NCI-H446 (cell line): ENCODE data around the gene B3GNT9.

Experiments
- DNase-seq, 2 experiments: peaks; one replicate each; lab custom pipeline; 2025; lab: John Stamatoyannopoulos, UW

B3GNT9 gene

DNA sequence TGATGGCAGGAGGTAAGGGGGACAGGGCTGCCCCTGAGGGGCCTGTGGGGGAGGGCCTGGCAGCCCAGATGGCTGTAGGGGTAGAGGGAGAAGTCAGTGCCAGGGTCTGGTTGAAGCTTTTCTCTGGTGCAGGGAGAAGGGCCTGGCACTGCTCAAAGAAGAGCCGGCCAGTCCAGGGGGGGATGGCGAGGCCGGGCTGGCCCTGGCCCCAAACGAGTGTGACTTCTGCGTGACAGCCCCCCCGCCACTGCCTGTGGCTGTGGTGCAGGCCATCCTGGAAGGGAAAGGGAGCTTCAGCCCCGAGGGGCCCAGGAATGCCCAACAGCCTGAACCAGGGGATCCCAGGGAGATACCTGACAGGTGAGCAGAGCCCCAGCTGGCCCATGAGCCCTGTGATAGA, 16.8 kb upstream of the B3GNT9 start:
- DNase-seq, result no peak

DNA sequence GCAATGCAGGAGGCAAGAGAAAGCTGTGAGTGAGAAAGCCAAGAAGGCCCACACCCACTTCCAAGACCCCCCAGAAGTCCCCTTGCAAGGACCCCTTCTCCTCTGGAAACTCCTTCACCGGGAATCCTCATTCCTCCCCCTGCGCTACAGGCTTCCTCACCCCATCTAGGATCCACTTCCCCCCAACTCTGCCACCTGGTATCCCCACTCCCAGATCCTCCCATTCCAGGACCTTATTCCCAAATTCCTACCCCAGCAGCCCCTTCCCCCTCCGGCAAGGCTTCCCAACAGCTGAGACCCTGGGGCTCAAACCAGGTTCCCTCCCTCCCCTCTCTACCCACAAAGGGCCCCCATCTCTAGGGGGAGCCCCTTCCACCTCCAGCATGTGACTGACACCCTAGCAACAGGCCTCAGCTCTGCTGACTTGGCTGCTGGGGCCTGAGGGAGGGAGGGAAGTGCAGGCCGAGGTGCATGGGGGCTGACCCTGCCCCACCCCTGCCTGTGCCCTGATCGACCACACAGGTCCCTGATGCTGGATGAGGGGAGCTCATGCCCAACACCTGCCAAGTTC, 15.9 kb upstream of the B3GNT9 start:
- no peak for DNase-seq

DNA sequence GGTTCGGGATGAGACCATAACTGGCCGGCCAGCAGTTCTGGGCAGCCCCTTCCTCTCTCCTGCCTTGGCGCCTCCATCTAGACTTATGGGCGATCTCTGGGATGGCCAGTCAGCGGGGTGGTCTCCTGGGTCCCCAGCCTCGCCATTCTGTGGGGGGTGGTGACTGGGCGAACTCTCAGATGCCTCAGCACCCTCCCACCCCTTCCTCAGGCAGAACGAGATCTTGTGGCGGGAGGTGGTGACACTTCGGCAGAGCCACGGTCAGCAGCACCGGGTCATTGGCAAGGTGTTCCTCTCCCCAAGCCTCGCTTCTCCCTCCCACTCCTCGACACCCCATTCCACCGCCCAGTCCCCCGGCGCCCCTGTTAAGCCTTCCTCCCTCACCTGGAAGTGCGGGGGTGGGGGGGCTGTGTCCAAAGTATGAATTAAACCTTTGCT, 15.3 kb upstream of the B3GNT9 start:
- DNase-seq, result no peak

DNA sequence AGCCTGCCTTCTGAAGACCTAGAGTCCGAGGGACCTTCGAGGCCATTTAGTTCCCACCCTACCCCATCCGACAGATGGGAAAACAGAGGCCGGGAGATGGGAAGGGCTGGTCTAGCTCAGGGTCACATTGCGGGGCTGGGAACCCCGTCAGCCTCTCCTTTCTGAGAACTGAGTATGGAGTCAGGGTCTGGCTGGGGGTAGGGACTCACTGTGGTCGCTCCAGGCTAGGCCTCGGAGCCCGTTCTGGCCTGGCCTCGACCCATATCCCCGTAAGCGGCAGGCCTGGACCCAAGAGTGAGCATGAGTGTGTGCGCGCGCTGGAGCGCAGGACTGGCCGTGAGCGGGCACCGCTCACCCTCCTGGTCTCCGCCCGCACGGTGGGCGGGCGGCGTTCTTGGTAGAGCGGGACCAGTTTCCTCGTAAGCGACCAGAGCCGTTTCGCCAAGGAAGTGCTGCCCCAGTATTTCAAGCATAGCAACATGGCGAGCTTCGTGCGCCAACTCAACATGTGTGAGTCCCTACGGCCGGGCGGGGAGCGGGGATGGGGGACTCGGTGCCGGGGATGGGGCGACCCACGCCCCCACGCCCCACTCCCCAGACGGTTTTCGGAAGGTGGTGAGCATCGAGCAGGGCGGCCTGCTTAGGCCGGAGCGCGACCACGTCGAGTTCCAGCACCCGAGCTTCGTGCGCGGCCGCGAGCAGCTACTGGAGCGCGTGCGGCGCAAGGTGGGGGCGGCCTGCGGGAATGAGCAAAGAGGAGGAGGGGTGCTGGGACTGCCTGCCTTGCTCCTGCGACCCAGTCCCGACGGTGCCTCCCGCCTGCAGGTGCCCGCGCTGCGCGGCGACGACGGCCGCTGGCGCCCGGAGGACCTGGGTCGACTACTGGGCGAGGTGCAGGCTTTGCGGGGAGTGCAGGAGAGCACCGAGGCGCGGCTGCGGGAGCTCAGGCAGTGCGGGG, 14.6 kb upstream of the B3GNT9 start:
- DNase-seq, result no peak

DNA sequence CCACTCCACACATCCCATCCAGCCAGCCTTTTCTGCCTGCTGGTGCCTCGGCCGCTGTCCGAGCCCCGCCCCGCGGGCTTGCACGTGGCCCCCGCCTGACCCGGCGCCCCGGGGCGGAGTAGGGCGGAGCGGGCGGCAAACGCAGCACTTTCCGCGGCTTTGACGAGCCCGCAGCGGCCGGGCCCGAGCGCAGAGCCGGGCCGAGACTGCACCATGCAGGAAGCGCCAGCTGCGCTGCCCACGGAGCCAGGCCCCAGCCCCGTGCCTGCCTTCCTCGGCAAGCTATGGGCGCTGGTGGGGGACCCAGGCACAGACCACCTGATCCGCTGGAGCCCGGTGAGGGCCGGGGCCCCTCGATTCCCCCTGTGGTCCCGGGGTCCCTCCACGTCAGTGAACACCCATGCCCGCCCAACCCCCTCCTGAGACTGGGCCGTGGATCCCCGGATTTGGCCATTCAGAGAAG, 13.8 kb upstream of the B3GNT9 start, which contains the start of gene HSF4:
Gene HSF4 (plus strand): TSS at position 147 of the 463 bp plus-strand sequence. CDS start 67 bp downstream, at position 214.
- no peak for DNase-seq

DNA sequence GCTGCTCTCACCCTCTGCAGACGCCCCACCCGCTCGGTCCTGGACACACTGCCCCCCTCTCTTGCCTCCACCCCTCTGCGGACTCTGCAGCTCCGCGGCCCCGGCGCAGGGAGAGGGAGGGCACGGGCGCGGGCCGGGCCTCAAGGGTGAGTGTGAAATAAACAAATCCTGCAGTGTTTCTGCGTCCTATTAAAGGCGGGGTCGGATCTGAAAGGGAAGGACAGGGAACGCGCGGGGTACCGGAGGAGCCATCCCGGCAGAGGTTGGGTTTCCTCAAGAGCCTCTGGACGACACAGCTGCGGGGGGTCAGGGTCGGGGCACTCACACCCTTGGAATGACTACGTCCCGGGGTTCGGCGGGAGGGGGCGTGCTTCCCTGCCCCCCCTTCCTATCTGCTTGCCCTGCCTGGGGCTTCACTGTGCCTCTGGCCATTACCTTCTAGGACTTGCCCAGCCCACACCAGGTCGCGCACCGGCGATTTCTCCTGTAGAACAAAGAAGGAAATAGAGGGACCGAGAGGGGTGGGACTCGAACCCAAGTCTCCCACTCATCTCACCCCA, 13.3 kb upstream of the B3GNT9 start:
- no peak for DNase-seq

DNA sequence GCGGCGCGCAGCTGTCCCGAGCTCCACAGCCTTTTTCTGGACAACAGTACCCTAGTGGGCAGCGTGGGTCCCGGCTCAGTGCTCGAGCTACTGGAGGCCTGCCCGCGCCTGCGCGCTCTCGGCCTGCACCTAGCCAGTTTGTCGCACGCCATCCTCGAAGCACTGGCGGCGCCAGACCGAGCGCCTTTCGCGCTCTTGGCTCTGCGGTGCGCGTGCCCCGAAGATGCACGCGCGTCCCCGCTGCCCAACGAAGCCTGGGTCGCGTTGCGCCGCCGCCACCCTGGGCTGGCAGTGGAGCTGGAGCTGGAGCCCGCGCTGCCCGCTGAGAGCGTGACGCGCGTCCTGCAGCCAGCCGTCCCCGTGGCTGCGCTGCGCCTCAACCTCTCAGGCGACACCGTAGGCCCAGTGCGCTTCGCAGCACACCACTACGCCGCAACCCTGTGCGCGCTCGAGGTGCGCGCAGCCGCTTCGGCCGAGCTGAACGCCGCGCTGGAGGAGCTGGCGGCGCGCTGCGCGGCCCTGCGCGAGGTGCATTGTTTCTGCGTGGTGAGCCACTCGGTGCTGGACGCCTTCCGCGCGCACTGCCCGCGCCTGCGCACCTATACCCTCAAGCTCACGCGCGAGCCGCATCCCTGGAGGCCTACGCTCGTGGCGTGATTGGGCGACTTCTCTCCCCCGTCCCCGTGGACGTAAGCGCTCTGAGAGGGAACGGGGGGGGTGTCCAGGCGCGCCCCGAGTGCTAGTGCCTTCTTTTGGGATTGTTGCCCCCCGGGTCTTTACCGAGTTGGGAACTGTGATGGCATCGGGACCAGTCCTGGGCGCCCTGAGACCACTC, 12.6 kb upstream of the B3GNT9 start:
- peak in 1 of 2 experiments; percentile 40 for DNase-seq

DNA sequence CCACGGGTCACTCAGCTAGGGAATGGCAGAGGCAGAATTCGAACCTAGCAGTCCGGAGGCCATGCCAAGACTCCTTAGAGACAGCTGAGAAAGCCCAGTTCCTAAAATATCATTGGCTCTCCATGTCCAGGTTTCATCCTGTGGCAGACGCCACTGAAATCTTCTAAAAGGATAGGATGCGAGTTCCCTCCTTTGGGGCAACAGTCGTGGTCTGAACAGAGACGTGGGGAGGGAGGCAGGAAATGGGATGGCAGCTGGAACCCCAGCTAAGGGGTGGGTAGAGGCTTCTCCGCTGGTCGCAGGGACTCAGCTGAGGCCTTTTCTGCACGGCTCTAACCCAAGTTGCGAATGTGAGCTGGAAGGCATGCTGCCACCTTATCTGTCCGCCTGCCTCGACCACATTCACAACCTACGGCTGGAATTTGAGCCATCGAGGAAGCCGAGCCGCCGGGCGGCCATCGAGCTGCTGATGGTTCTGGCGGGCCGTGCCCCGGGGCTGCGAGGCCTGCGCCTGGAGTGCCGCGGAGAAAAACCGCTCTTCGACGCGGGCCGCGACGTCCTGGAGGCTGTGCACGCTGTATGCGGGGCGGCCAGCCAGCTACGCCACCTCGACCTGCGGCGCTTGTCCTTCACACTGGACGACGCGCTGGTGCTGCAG, 11.8 kb upstream of the B3GNT9 start:
- no peak for DNase-seq

DNA sequence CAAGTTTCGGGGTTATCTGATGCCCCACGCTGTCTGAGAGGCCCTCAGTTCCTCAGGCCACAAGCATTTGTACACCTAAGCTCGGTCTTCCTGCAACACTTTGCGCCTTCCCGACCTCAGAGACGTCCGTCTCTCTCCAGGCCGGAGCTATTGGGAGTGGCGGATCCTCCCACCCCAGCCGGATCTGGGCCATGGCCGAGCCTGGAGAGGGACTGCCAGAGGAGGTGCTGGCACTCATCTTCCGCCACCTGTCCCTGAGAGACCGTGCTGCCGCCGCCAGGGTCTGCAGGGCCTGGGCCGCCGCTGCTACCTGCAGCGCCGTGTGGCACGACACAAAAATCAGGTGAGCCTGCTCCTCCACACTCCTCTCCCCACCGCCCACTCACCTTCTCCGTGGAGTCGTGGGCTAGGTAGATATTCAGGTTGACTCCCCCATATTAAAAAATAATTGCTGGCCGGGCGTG, 10.8 kb upstream of the B3GNT9 start:
- DNase-seq, result no peak

DNA sequence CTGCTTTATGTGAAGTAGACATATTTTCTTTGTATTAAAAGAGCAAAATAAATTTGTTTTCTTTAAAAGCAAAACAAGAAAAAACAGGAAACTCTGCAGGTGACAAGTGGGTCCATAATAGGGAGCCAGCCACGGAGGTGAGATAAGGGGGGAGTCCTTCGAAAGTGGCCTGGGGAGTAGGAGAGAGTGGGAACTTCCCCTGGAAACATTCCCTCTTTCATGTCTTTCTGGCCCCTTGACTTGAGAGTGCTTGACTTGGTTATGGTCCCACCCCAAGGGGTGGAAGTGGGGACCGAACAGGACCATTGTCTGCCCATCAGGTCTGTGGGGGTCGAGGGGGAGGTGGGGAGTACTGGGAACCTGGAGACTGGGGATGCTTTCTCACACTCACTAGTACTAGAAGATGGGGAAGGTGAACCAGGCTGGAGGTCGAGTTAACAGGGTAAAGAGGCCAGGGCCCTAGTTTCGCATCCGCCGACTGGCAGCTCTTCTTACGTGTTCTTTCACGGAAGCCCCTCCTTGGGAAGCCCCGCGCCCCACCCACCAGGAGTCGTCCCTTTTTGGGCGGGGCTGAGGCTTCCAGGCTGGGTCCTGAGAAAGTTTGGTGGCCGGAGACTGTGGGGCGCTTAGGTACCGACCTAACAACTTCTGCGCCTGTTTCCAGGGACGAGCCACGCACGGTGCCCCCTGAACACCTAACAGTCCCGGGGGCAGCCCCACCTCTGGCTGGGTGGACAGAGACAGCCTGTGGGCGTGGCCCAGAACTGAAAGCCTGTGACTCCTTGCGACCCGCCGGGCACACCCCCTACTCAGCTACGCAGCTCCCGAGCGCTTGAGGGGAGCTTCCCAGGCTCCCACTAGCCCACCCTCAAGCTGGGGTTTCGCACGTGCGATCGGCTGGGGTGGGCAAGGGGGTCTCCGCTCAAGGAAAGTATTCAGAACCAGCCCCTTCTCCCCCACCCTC, 8.1 kb upstream of the B3GNT9 start:
- DNase-seq, result no peak

DNA sequence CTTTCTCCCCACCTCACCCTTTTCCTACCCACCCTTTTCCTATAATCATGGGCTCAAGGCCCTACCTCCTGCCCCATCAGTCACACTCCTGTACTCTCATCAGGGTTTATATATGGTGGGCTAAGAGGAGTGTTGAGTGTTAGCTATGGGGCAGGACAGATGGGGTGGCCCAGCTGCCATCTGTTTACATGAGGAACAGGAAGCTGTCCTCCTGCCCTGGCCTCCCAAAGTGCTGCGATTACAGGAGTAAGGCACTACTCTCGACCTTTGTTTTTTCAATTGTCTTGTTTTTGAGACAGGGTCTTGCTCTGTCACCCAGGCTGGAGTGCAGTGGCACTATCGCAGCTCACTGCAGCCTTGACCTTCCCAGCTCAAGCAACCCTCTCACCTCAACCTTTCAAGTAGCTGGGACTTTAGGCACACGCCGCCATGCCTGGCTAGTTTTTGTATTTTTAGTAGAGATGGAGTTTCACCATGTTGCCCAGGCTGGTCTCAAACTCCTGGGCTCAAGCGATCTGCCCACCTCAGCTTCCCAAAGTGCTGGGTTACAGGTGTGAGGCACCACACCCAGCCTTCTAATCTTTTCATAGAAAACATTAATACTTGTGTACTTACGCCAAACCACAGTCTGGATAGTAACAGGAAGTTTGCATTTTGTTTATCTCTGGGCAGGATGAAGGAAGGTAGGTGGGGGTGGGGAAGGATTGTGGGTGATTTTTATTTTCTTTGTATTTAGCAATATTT, 7.3 kb upstream of the B3GNT9 start:
- DNase-seq, result no peak

DNA sequence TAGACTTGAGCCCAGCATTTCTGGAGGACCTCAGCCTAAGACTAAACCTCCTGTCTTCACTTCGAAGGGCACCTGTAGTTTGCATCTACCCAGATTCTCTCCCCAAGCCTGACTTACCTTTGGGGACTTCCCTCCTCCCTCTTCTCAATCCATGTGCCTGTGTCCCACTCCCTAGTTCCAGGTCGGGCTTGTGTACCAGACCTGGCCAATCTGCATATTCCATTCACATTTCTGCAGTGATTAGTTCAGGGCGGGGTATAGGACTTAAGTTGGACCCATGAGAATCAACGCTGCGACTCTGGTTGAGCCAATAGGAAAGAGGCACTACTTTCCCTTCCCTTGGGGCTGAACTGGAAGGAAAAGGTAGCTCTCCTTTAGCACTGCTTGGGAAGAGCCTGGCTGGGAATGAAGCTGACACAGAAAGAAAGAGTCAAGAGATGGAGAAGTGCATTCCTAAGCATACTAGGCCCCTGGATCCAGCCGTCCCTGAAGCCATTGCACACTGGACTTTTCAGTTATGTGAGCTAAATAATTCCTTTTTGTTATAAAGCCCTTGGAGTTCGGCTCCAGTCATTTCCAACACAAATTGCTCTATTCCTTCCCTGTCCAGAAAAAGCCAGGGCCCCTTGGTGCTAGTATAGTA, 6.4 kb upstream of the B3GNT9 start:
- DNase-seq, result no peak

DNA sequence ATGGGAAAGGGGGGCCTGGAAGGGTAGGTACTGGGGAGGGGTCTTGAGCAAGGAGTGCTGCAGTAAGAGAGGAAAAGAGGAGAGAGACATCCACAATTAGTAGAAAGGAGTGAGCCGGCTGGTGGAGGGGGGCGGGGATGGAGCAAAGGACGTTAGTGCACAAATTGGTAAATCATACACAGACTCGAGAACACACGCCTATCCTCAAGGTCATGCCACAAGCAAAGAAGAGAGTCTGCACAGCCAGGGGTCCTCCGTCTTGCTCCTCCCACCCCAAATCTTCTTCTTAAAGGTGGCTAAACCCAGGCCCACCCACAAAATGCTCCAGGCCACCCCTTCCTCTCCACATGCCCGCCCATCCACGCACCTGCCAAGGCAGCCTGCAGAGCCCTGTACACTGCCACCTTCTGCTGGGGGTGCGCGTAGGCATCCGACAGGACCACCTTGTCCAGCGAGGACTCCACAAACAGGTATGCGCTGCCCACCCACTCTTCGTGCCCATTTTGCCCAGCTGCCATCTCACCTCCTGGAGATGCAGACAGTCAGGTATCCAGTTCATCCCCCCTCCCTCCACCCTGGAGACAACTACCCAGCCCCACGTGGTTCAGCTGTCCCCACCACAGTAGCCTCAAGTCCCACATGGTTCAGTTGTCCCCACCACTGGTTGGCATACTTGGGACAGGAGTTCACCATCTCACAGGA, 5.5 kb upstream of the B3GNT9 start:
- no peak for DNase-seq

DNA sequence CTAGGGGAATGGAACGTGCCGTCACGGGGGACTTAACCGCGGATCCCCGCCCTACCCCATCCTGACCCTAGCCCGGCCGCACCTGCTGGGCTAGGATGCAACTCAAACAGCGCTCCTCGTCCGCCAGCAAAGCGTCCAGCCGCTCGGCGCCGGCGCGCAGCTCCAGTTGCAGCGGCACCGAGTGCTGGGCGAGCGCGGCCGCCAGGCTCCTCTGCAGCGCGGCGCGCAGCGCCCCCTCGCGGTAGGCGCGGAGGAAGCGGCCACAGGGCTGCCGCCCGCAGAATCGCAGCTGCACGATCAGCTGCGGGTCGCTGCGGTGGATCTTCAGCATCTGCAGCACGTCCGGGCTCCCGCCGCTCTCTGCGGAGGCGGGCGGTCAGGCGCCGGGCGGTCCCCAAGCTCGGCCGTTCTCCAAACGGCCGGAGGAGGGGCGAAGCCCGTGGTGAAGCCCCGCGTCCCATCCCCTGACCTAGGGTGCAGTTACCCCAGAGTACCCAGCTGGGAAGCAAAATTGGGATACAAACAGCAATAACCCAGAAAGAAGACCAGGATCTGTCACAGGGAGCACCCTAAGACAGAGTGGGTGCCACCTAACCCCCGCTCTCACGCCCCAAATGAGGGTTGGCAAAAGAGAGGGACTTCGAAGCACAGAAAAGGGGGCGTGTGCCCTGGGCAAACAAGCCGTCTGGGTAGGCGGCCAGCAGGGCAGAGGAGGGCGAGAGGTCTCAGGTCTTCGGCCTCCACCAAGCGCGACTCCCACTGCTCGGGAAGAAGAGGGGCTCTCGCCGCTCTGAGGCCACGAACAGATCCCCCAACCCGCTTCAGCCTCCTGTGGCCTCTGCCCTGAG, 4.7 kb upstream of the B3GNT9 start:
- DNase-seq, result peak; percentile 22 to 72

DNA sequence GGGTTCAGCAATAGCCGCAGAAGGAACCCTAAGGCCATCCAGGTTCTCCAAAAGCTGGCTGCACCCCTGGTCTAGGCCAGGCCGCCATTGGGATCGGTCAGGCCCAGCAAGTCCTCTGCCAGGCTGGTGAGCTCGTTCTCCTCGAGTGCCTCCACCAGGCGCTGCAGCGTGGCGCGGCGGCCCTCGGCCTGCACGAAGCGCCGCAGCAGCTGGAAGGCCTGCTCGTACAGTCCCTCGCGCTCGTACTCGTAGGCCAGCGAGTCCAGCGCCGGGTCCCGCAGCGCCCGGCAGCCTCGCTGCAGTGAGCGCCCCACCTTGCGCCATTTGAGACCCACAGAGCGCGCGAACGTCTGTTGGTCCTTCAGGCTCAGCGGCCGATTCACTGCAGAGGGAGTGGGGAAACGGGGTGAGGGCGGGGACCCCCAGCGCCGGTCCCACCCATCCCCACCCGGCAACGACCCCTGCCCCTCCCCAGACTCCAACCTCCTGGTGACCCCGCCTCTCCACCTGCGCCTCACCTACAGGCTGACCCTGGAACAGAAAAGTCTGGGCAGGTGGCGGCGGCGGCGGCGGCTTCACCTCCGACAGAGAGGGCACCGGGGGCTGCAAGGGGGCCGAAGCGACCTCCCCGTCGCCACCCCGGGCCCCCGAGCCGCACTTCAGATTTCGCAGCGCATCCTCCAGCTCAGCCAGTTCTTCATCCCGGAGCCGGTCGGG, 3.9 kb upstream of the B3GNT9 start:
- DNase-seq, result no peak

DNA sequence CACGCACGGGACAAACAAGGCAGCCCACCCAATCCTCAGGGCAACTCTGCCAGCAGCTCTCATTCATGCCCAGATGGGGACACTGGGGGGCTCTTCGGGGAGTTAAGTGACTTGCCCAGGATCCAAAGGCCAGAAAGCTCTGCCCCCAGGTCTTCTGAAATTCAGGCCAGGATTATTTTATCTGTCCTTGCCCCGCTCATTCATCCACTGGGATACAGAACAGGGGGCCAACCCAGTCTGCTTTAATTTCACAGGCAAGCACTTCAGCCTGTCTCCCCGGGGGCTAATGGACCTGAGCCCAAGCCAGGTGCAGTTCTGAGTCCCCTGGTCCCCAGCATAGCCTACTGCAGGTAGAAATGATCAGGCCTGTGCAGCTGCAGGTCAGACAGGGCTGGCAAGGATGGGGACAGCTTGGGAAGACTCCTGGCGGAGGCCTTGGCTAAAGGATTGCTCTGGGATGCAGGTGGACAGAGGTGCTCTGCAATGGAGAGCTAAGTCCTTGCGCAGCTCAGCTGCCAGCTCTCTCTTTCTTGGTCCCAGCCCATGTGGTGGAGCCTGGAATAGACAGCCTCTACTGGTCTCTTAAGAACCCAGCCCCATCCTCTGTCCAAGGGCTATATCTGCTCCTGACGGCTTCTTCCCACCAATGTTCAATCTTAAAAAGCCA, 766 bp upstream of the B3GNT9 start:
- DNase-seq, result no peak
